AG08395 (cell line): Measurements from ENCODE around the gene OR1Q1.
"Not testable (repeated sequence)": the region's sequence is repeated elsewhere in the genome, so short reads cannot be mapped to it uniquely, and the experiment has no call there.

Experiments used
- DNase-seq: peaks from one replicate; pipeline ENCODE4 v3.0.0; 2012; ENCODE audit warnings: mixed read lengths, low spot score

Gene OR1Q1, protein sequence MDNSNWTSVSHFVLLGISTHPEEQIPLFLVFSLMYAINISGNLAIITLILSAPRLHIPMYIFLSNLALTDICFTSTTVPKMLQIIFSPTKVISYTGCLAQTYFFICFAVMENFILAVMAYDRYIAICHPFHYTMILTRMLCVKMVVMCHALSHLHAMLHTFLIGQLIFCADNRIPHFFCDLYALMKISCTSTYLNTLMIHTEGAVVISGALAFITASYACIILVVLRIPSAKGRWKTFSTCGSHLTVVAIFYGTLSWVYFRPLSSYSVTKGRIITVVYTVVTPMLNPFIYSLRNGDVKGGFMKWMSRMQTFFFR

DNA sequence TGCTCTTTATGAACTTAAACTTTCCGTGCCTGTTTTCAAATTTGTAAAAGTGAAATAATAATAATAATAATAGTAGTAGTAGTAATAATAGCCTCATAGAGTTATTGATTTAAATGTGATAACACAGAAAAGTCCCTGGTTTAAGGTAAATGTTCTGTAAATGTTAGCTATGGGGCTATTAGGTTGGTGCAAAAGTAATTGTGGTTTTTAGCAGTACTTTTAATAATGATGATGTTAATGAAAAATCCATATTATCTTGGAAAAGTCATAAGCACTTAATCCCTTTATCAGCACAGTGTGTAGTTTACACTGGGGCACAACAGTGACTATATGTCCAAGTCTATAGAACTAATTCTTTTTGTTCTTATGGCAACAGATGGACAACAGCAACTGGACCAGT, at the start of gene OR1Q1:
Gene OR1Q1, plus strand, starts transcription at position 377 of the 400 bp plus-strand sequence. Its CDS starts 0 bp downstream, at position 377.
- no peak for DNase-seq

GRCh38 chr9:122567901-122568300, 46.6 kb upstream of the OR1Q1 start:
- DNase-seq = no peak

- peak; percentile 72 for DNase-seq
Measured at GRCh38 chr9:122572456-122572855, 42.1 kb upstream of the OR1Q1 start.

GRCh38 chr9:122579874-122580273, 34.7 kb upstream of the OR1Q1 start:
- DNase-seq = no peak

GRCh38 chr9:122580360-122580759, 34.2 kb upstream of the OR1Q1 start:
- peak; percentile 75 for DNase-seq

DNA sequence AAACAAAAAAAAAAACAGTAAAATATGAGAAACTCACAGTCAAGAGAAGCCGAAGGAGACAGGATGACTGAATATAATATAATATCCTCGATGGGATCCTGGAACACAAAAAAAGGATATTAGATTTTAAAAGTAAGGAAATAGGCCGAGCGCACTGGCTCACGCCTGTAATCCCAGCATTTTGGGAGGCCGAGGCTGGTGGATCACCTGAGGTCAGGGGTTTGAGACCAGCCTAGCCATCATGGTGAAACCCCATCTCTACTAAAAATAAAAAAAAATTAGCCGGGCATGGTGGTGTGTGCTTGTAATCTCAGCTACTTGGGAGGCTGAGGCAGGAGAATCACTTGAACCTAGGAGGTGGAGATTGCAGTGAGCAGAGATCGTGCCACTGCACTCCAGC, 31.3 kb upstream of the OR1Q1 start, which contains the start of gene OR1L8:
Gene OR1L8, minus strand, starts transcription at position 101 of the 400 bp plus-strand sequence. CDS start 14,907 bp downstream, outside the sequence.
- DNase-seq = not testable (repeated sequence)

DNA sequence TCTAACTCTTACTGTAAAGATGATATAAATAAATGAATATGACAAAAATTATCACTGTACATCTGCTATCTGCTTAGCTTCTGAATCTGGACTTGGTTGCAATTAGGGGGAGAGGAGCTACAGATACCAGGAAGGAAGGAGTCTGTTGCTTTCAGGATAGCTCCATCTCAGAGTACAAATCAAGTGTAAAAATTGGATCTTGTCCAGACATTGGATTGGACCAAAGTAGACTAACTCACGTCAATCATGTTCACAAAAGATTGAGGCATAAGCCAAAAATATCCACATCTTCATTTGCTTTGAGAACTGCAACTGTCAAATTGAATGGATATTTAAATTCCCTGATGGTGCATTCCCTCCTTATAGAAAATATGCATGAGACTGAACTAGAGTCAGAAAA, 8.8 kb upstream of the OR1Q1 start:
- DNase-seq = no peak

GRCh38 chr9:122606587-122606986, 8.0 kb upstream of the OR1Q1 start:
- DNase-seq = no peak

- DNase-seq = no peak
Measured at GRCh38 chr9:122609804-122610203, 4.7 kb upstream of the OR1Q1 start.

DNA sequence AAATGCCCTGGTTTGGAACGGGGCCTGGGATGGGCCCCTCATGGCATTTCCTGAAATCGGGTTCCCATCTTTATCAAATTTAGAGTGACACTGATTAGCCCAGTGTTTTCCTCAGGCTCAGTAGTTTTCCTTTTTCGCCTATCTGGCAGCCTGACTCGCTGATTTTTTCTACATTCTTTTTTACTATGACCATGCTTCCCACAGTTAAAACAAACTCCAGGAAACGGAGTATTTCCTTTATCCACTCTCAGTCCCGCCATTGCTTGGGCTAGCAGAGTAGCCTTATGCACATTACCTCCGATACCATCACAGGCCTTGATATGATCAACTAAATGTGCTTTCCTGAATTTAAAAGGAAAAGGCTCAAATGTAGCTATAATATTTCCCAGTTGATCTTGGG, 5.5 kb downstream of the OR1Q1 start:
- no peak for DNase-seq

DNA sequence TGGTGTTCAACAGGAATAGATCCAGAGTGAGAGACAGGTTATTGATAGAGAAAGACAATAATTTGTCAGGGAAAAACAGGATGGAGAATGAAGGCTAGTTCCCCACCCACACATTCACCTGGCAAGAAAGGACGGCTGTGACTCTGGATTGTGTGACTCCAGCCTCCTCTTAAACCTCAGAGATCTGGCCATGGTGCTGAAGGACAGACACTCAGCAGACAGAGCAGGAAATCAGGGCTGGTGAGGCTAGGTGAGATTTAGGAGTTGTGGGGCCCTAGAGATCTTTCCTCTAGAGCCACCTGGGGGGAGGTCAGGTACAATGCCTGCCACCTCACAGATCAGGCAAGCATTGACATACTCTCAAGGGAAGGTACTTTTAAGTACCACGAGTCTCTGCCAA, 27.7 kb downstream of the OR1Q1 start:
- DNase-seq = peak; percentile 27

DNA sequence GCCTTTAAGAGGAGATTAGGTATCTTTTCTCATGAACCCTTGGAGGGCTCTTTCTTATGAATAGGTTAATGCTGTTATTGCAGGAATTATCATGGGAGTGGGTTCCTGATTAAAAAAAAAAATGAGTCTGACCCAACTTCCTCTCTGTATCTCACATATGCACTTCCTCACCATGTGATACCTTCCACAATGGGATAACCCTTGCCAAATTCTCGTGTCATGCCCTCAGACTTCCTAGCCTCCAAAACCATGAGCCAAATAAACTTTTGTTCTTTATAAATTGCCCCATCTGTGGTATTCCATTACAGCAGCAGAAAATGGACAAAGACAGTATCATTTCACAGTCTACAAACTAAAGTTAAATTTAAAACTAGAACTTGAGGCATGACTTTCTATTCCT, 41.8 kb downstream of the OR1Q1 start:
- DNase-seq = no peak

GRCh38 chr9:122657527-122657926, 43.0 kb downstream of the OR1Q1 start, which contains the start of gene OR1B1:
Gene OR1B1, minus strand, starts transcription at chr9:122657627.
- DNase-seq = no peak

GRCh38 chr9:122661416-122661815, 46.9 kb downstream of the OR1Q1 start, which contains the start of gene OR1L1:
Gene OR1L1, plus strand, starts transcription at chr9:122661716. Its CDS starts 0 bp downstream, at chr9:122661716.
- DNase-seq = no peak
